HL-60 (cell line): Measurements from ENCODE around the gene CHST11.

Source experiments
- GABPA ChIP-seq: IDR thresholded peaks from 2 replicates; pipeline ENCODE4 v1.6.1; 2012; ENCODE audit warnings: low read depth
- TF ChIP-seq, protein P1 (sequence below): IDR thresholded peaks from one replicate; pipeline ENCODE4 v1.5.1; 2011; ENCODE audit warnings: low read length, control low read depth, inconsistent platforms; ENCODE audit not compliant: insufficient read depth

DNA sequence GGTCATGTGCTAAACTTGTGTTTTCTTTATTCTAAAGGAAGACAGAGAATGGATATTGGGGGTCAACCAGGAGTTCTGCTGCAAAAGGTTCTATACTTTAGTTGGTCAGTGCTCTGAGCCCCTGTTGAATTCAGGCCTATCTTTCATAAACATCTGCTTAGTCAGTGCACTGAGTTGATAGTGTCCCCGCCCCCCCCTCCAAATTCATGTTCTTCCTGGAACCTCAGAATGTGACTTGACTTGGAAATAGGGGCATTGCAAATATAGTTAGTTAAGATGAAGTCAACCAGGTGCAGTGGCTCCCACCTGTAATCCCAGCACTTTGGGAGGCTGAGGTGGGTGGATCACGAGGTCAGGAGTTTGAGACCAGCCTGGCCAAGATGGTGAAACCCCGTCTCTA is 23.3 kb downstream of the CHST11 start:
- TF ChIP-seq, protein P1, sequence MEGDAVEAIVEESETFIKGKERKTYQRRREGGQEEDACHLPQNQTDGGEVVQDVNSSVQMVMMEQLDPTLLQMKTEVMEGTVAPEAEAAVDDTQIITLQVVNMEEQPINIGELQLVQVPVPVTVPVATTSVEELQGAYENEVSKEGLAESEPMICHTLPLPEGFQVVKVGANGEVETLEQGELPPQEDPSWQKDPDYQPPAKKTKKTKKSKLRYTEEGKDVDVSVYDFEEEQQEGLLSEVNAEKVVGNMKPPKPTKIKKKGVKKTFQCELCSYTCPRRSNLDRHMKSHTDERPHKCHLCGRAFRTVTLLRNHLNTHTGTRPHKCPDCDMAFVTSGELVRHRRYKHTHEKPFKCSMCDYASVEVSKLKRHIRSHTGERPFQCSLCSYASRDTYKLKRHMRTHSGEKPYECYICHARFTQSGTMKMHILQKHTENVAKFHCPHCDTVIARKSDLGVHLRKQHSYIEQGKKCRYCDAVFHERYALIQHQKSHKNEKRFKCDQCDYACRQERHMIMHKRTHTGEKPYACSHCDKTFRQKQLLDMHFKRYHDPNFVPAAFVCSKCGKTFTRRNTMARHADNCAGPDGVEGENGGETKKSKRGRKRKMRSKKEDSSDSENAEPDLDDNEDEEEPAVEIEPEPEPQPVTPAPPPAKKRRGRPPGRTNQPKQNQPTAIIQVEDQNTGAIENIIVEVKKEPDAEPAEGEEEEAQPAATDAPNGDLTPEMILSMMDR: no peak
- no peak for TF ChIP-seq GABPA
